Spleen (tissue), 11 donors: Measurements from ENCODE around the gene ZNF644. TPM values are rescaled to one million over a fixed set of nuclear protein-coding genes. Genes with fewer than 3 reads are reported as not detected.

Experiments
- DNase-seq: peaks from one replicate; pipeline ENCODE4 v3.0.0-alpha.2; 2020
- H3K27ac ChIP-seq, 8 donors: fragments of 200-600 bp; sonication (generic) in 7 of 8; 1 replicate in 4 of 8; 2 replicates in 4 of 8; pipeline versions ENCODE4 v1.5.0 to v1.8.0; 2016 to 2021; ENCODE audit warnings: inconsistent platforms in 4 of 8, mild to moderate bottlenecking in 4 of 8, moderate library complexity in 1 of 8
- H3K27me3 ChIP-seq, 7 donors: fragments of 200-600 bp; sonication (generic) in 6 of 7; replicated peaks in 1 of 7; 1 replicate in 4 of 7; 2 replicates in 3 of 7; pipeline versions ENCODE4 v1.5.0 to v1.8.0; 2016 to 2021; ENCODE audit warnings: inconsistent platforms in 3 of 7, mild to moderate bottlenecking in 1 of 7
- H3K36me3 ChIP-seq, 6 donors: fragments of 200-600 bp; sonication (generic) in 5 of 6; 1 replicate in 4 of 6; 2 replicates in 2 of 6; pipeline versions ENCODE4 v1.5.0 to v1.8.0; 2016 to 2021; ENCODE audit warnings: inconsistent platforms in 2 of 6
- H3K4me1 ChIP-seq, 6 donors: fragments of 200-600 bp; sonication (generic) in 5 of 6; 1 replicate in 3 of 6; 2 replicates in 3 of 6; pipeline versions ENCODE4 v1.5.0 to v1.8.0; 2016 to 2021; ENCODE audit warnings: inconsistent platforms in 3 of 6
- H3K4me3 ChIP-seq, 8 donors: fragments of 200-600 bp; sonication (generic) in 7 of 8; 1 replicate in 4 of 8; 2 replicates in 4 of 8; pipeline versions ENCODE4 v1.5.0 to v1.8.0; 2016 to 2021; ENCODE audit warnings: inconsistent platforms in 4 of 8, mild to moderate bottlenecking in 4 of 8, moderate library complexity in 2 of 8
- H3K9me3 ChIP-seq, 8 donors: fragments of 200-600 bp; sonication (generic) in 7 of 8; 1 replicate in 4 of 8; 2 replicates in 4 of 8; pipeline versions ENCODE4 v1.5.0 to v1.8.0; 2016 to 2021; ENCODE audit warnings: inconsistent platforms in 4 of 8
- POLR2A ChIP-seq, 3 donors: fragments of 450-650 bp; IDR thresholded peaks; one replicate each; pipeline ENCODE4 v1.5.1; 2017; ENCODE audit warnings: antibody characterized with exemption in 3 of 3, mild to moderate bottlenecking in 1 of 3
- POLR2AphosphoS5 ChIP-seq, 3 donors: sonication (generic); formaldehyde crosslinking; IDR thresholded peaks; one replicate each; pipeline ENCODE4 v1.5.1; 2017; ENCODE audit warnings: antibody characterized with exemption in 3 of 3
- WGBS, 5 donors: extraction: QIAGEN DNeasy Blood & Tissue Kit in 3 of 5; methylation state at CpG; one replicate each; pipeline versions ENCODE4 v1.1.5 to v1.1.7; 2013 to 2018; 5-methylcytosine and 5-hydroxymethylcytosine counted together
- intact Hi-C: fragments of 100-400 bp; cut with DNase I; formaldehyde crosslinking; loops from one replicate; pipeline ENCODE4 v1.15.0; 2023; ENCODE audit warnings: low total_unique reads
- polyA plus RNA-seq, 3 donors: library from polyadenylated mRNA; stranded (reverse); fragments of 200-250 nt; gene quantifications; one replicate each; pipeline ENCODE4 v1.2.1, GENCODE V29; 2013
- total RNA-seq, 7 donors: library from RNA; depleted of rRNA in 3 of 7; stranded (reverse); fragments of >200 nt in 3 of 7; fragmentation: NEBNext Ultra II Directional in 4 of 7; extraction: Animal tissue kit (Norgen Biotek cat#: 25700) in 4 of 7; gene quantifications; one replicate each; pipeline versions ENCODE4 v1.1.0 to v1.2.1, GENCODE V29; 2016 to 2021
- TF ChIP-seq, protein P1 (sequence below), 11 experiments: fragments of 200-600 bp in 7 of 11; fragments of 450-650 bp in 4 of 11; sonication (generic) in 4 of 11; IDR thresholded peaks in 8 of 11; conservative IDR thresholded peaks in 3 of 11; 1 replicate in 7 of 11; 2 replicates in 4 of 11; pipeline versions ENCODE4 v1.4.0 to v1.8.0; 2016 to 2021; ENCODE audit warnings: antibody characterized with exemption in 11 of 11, inconsistent platforms in 4 of 11, mild to moderate bottlenecking in 1 of 11
- donor health status: healthy with polysubstance abuse.
- donor health status: DM: no; HTN: no; CAD: no; lungs with moderate emphysema.
- donor health status: DM: no; HTN: no; CAD: no.
- donor health status: Bipolar disorder and iron deficiency.
- donor health status: healthy.
- donor health status: DM: no; HTN: no; CAD: no.
- donor health status: DM: yes; HTN: yes; CAD: no.

The ZNF644 gene
- total and polyA plus RNA-seq, 10 donors: 21.6 to 89.6 (median 70.5) TPM

GRCh38 chr1:90963236-90963635 is 58.6 kb downstream of the ZNF644 start:
- DNase-seq: no peak
- TF ChIP-seq POLR2A (IDR thresholded peaks at IDR 0.05) (no peak), POLR2AphosphoS5 (IDR thresholded peaks at IDR 0.05) (no peak)
- TF ChIP-seq, protein P1, sequence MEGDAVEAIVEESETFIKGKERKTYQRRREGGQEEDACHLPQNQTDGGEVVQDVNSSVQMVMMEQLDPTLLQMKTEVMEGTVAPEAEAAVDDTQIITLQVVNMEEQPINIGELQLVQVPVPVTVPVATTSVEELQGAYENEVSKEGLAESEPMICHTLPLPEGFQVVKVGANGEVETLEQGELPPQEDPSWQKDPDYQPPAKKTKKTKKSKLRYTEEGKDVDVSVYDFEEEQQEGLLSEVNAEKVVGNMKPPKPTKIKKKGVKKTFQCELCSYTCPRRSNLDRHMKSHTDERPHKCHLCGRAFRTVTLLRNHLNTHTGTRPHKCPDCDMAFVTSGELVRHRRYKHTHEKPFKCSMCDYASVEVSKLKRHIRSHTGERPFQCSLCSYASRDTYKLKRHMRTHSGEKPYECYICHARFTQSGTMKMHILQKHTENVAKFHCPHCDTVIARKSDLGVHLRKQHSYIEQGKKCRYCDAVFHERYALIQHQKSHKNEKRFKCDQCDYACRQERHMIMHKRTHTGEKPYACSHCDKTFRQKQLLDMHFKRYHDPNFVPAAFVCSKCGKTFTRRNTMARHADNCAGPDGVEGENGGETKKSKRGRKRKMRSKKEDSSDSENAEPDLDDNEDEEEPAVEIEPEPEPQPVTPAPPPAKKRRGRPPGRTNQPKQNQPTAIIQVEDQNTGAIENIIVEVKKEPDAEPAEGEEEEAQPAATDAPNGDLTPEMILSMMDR (IDR thresholded peaks at IDR 0.05 in 8 of 11, conservative IDR thresholded peaks at IDR 0.05 in 3 of 11): no peak
- 91 to 98% (median 93%) methylated on average over 2 of the region's 2 CpGs for WGBS, 5 donors
- intact Hi-C loops: no loop called here
- Histone ChIP-seq H3K27ac (no peak overlapping the region), H3K36me3 (peaks cover 0 to 15% (median 0%) of the 10 kb centered on the region in 6 donors), H3K4me3 (no peak overlapping the region), H3K27me3 (no peaks in the 10 kb centered on the region), H3K4me1 (peaks cover 0 to 44% (median 7%) of the 10 kb centered on the region in 6 donors), H3K9me3 (peaks cover 0 to 7% (median 0%) of the 10 kb centered on the region in 8 donors)

DNA sequence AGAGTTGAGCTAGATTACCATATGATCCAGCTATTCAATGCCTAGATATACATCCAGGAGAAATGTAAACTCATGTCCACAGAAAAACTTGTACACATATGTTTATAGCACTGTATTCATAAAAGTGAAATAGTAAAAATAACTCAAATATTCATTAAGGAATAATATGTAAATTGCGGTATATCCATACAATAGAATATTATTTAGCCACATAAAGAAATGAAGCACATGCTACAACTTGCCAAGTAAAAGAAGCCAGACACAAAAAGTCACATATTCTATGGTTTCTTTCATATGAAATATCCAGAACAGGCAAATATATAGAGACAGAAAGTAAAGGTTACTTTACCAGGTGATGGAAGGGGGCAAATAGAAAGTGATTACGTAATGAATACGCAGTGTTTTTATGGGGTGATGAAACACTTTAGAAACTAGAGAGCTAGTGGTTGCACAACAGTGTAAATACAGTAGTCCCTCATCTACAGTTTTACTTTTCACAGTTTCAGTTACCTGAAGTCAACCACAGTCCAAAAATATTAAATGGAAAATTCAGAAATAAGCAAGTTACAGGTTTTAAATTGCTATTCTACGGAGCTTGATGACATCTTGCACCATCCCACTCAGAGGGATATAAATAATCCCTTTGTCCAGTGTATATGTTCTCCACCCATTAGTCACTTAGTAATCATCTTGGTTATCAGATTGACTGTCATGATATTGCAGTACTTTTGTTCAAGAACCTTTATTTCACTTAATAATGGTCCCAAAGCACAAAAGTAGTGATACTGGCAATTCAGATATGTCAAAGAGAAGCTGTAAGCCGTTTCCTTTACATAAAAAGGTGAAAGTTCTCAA is 62.3 kb downstream of the ZNF644 start:
- H3K4me1 ChIP-seq: peaks cover 0 to 49% (median 9%) of the 10 kb centered on the region in 6 donors
- H3K27me3 ChIP-seq: no peaks in the 10 kb centered on the region
- no peak overlapping the region for H3K27ac ChIP-seq
- TF ChIP-seq, protein P1 (IDR thresholded peaks at IDR 0.05 in 8 of 11, conservative IDR thresholded peaks at IDR 0.05 in 3 of 11): no peak
- no peak for TF ChIP-seq POLR2AphosphoS5 (IDR thresholded peaks at IDR 0.05)
- TF ChIP-seq POLR2A (IDR thresholded peaks at IDR 0.05): no peak
- peaks cover 0 to 20% (median 3%) of the 10 kb centered on the region in 6 donors for H3K36me3 ChIP-seq
- intact Hi-C loops: no loop called here
- H3K4me3 ChIP-seq: no peak overlapping the region
- peaks cover 0 to 7% (median 0%) of the 10 kb centered on the region in 8 donors for H3K9me3 ChIP-seq
- no peak for DNase-seq
- 70 to 87% (median 80%) methylated on average over 5 of the region's 5 CpGs for WGBS, 5 donors

DNA sequence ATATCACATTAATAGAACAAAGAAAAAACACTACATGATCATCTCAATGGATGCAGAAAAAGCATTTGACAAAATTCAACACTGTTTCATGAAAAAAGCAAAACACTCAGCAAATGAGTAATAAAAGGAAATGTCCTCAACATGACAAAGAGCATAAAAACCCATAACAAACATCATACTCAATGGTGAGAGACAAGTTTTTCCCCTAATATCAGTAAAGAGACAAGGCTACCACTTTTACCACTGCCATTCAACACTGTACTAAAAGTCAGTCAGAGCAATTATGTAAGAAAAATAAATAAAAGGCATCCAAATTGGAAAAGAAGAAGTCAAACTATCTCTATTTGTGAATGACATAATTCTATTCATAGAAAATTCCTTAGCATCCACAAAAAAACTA is 64.3 kb downstream of the ZNF644 start:
- Histone ChIP-seq H3K4me1 (peaks cover 0 to 50% (median 12%) of the 10 kb centered on the region in 6 donors), H3K27me3 (no peaks in the 10 kb centered on the region), H3K4me3 (no peak overlapping the region), H3K36me3 (peaks cover 0 to 20% (median 3%) of the 10 kb centered on the region in 6 donors), H3K27ac (no peak overlapping the region), H3K9me3 (peaks cover 0 to 7% (median 0%) of the 10 kb centered on the region in 8 donors)
- intact Hi-C loops: no loop called here
- TF ChIP-seq, protein P1 (IDR thresholded peaks at IDR 0.05 in 8 of 11, conservative IDR thresholded peaks at IDR 0.05 in 3 of 11): no peak
- TF ChIP-seq POLR2A (IDR thresholded peaks at IDR 0.05) (no peak), POLR2AphosphoS5 (IDR thresholded peaks at IDR 0.05) (no peak)
- DNase-seq: no peak

GRCh38 chr1:90955769-90956168 is 66.1 kb downstream of the ZNF644 start:
- H3K36me3 ChIP-seq: peaks cover 0 to 20% (median 3%) of the 10 kb centered on the region in 6 donors
- H3K4me3 ChIP-seq: no peak overlapping the region
- WGBS, 5 donors: 94 to 100% (median 98%) methylated on average over 1 of the region's 1 CpG
- intact Hi-C loops: no loop called here
- H3K27me3 ChIP-seq: no peaks in the 10 kb centered on the region
- peaks cover 0 to 7% (median 0%) of the 10 kb centered on the region in 8 donors for H3K9me3 ChIP-seq
- no peak overlapping the region for H3K27ac ChIP-seq
- H3K4me1 ChIP-seq: peaks cover 0 to 59% (median 12%) of the 10 kb centered on the region in 6 donors
- TF ChIP-seq, protein P1 (IDR thresholded peaks at IDR 0.05 in 8 of 11, conservative IDR thresholded peaks at IDR 0.05 in 3 of 11): no peak
- DNase-seq: no peak
